ENCODE measurements around the gene LPAR2. TPM values are rescaled to one million over a fixed set of nuclear protein-coding genes. Genes with fewer than 3 reads are reported as not detected.

Gene LPAR2
- total and polyA plus RNA-seq, 2 donors (not counting 3 experiments of a cell fraction or from before 2014, with no cell fraction given) = 4.7 to 5.0 TPM

- intact Hi-C loops (cut with micrococcal nuclease) = no loop called here
- Histone ChIP-seq H2AFZ (ENCODE audit: low read depth, low read length) (no peak overlapping the region), H3K27me3 (ENCODE audit: control insufficient read depth in 2 of 2, insufficient read depth in 2 of 2, low read length in 2 of 2) (no peaks in the 10 kb centered on the region), H3K4me1 (ENCODE audit: control insufficient read depth, extremely low read depth, insufficient read depth, low read length) (no peaks in the 10 kb centered on the region), H3K36me3 (ENCODE audit: control insufficient read depth in 2 of 2, extremely low read depth in 1 of 2, insufficient read depth in 2 of 2, low read length in 2 of 2) (peaks cover 14 to 84% of the 10 kb centered on the region in 2 experiments), H3K79me2 (ENCODE audit: control insufficient read depth, insufficient read depth, low read length) (no peaks in the 10 kb centered on the region), H4K20me1 (replicated peaks; ENCODE audit: control insufficient read depth, extremely low read depth, insufficient read depth, low read length) (no peaks in the 10 kb centered on the region), H3K27ac (ENCODE audit: insufficient read depth, low read depth, low read length) (no peak overlapping the region), H3K9me1 (replicated peaks; ENCODE audit: control insufficient read depth, extremely low read depth, insufficient read depth, low read length) (no peaks in the 10 kb centered on the region), H3K4me2 (ENCODE audit: insufficient read depth, low read length) (no peak overlapping the region), H3K9ac (replicated peaks; ENCODE audit: extremely low read depth, insufficient read depth, low read length) (no peak overlapping the region), H3K4me3 (replicated peaks in 1 of 3; ENCODE audit: insufficient read depth in 1 of 3, low read depth in 1 of 3, low read length in 3 of 3) (no peak overlapping the region), H3K9me3 (replicated peaks; ENCODE audit: control insufficient read depth, insufficient read depth, low read length) (no peaks in the 10 kb centered on the region)
- FAIRE-seq = no peak
- no peak for DNase-seq (ENCODE audit: low read depth, low spot score)
- ChIA-PET POLR2A (no interaction called here), CTCF (no interaction called here)
- TF ChIP-seq POLR2A (IDR thresholded peaks at IDR 0.05; ENCODE audit: low read depth, low read length) = no peak
- TF ChIP-seq FOS (IDR thresholded peaks at IDR 0.05; ENCODE audit: borderline replicate concordance, insufficient read depth, low read length) = no peak
- no peak for TF ChIP-seq CTCF (IDR thresholded peaks at IDR 0.05; ENCODE audit: extremely low read depth in 1 of 2, insufficient read depth in 1 of 2, low read depth in 1 of 2, low read length in 2 of 2)
- no peak for TF ChIP-seq JUN (IDR thresholded peaks at IDR 0.05; ENCODE audit: borderline replicate concordance, insufficient read depth, insufficient read length, low read depth)
- TF ChIP-seq MYC (IDR thresholded peaks at IDR 0.05; ENCODE audit: low read depth, low read length) = no peak
- TF ChIP-seq EZH2 (IDR thresholded peaks at IDR 0.05; ENCODE audit: borderline replicate concordance, low read depth, low read length, severe bottlenecking) = no peak
- TF ChIP-seq GATA2 (IDR thresholded peaks at IDR 0.05; ENCODE audit: insufficient read depth, insufficient read length, low read depth, low read length) = no peak
- no peak for TF ChIP-seq MAX (IDR thresholded peaks at IDR 0.05; ENCODE audit: insufficient read depth, insufficient read length)
- no peak for TF ChIP-seq POLR2AphosphoS5 (IDR thresholded peaks at IDR 0.05; ENCODE audit: insufficient read depth, low read depth, low read length)
- BruUV-seq (replicated peaks) = no TSS peak
- dilution Hi-C loops (cut with MboI; ENCODE audit: extremely low pct_ligation_motif_present, low sequenced_read_pairs) = no loop called here
Observed at GRCh38 chr19:19654441-19654840, 26.4 kb upstream of the LPAR2 start.

Measured in endothelial cell of umbilical vein (primary cell).